Measurements from ENCODE around the gene CCL22. TPM values are rescaled to one million over a fixed set of nuclear protein-coding genes. Genes with fewer than 3 reads are reported as not detected.
"Not testable (repeated sequence)": the region's sequence is repeated elsewhere in the genome, so short reads cannot be mapped to it uniquely, and the experiment has no call there.

CCL22 gene
- total and polyA plus RNA-seq, 2 experiments from 2014 or later, result 0.19 TPM; not detected in 1

GRCh38 chr16:57374067-57374534 is 15.5 kb downstream of the CCL22 start (continued):
- TF ChIP-seq REST (IDR thresholded peaks at IDR 0.05; ENCODE audit: unreplicated experiment) (no peak), ZNF331 (CRISPR knock-in tag; IDR thresholded peaks at IDR 0.05; ENCODE audit: low read depth) (no peak), JUNB (IDR thresholded peaks at IDR 0.05; ENCODE audit: unreplicated experiment) (no peak), ZNF114 (CRISPR knock-in tag; IDR thresholded peaks at IDR 0.05) (no peak), NANOG (IDR thresholded peaks at IDR 0.05; ENCODE audit: borderline replicate concordance) (no peak)

DNA sequence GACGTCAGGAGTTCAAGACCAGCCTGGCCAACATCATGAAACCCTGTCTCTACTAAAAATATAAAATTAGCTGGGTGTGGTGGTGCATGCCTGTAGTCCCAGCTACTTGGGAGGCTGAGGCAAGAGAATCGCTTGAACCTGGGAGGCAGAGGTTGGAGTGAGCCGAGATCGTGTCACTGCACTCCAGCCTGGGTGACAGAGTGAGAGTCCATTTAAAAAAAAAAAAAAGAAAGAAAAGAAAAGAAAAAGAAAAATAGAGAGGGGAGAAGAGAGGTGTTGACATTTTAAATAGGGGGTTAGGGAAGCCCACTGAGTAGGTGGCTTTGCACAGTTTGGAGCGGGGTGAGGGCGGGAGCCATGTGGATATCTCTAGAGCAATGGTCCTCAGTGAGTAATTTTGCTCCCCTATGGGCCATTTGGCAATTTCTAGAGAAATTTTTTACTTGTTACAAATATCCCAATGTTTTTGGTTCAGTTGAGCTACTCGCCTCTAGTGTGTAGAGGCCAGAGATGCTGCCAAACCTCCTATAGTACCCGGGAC is 16.4 kb downstream of the CCL22 start:
- not testable (repeated sequence) for H3K4me3 Mint-ChIP-seq; H3K27ac Mint-ChIP-seq; H3K36me3 Mint-ChIP-seq (ENCODE audit: low read depth)

DNA sequence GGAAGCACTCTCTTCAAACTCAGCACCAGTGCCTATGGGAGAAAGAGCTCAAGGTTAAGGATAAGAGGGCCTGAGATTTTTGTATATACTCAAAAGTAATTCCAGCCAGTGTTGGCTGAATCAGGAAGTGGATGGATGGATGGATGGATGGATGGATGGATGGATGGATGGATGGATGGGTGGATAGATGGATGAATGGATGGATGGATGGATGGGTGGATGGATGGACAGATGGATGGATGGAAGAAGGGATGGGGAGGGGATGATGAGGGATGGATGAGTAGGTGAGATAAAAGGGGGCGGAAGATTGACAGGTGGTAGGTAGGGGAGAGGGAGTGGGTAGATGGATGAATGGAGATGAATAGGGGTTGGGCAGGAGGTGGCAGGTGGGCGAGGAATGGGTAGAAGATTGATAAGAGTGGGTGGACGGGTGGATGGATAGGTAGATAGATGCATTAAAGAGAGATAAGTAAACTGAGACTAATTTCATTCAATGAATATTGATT is 17.8 kb downstream of the CCL22 start:
- peaks cover 32% of the 10 kb centered on the region for H3K4me1 Mint-ChIP-seq
- DNase-seq (ENCODE audit: low spot score) (no peak), ATAC-seq (no peak)
- Histone ChIP-seq H3K9me2 (ENCODE audit: insufficient read depth) (peaks cover 3% of the 10 kb centered on the region; the same call in 1 of the 2 replicates), H3K4me3 (no peak overlapping the region), H2AFZ (no peak overlapping the region), H4K20me1 (replicated peaks; ENCODE audit: insufficient read depth) (no peaks in the 10 kb centered on the region), H3K27ac (ENCODE audit: low read depth) (no peak overlapping the region), H3K36me3 (ENCODE audit: insufficient read depth) (no peaks in the 10 kb centered on the region), H3K4me2 (no peak overlapping the region), H3K79me2 (replicated peaks; ENCODE audit: insufficient read depth) (no peaks in the 10 kb centered on the region), H3F3A (replicated peaks; ENCODE audit: low read depth) (no peaks in the 10 kb centered on the region), H3K27me3 (ENCODE audit: insufficient read depth) (no peaks in the 10 kb centered on the region), H3K4me1 (ENCODE audit: insufficient read depth) (peaks cover 18% of the 10 kb centered on the region)
- H3K4me3 Mint-ChIP-seq, result no peak overlapping the region
- H3K36me3 Mint-ChIP-seq (ENCODE audit: low read depth), result no peaks in the 10 kb centered on the region
- peaks cover 14% of the 10 kb centered on the region for H3K27me3 Mint-ChIP-seq (ENCODE audit: insufficient read depth, low read depth, poor library complexity)
- H3K9me3 Mint-ChIP-seq, result no peaks in the 10 kb centered on the region
- no peak overlapping the region for H3K27ac Mint-ChIP-seq
- TF ChIP-seq EZH2phosphoT487 (IDR thresholded peaks at IDR 0.05; ENCODE audit: unreplicated experiment) (no peak), ETS1 (IDR thresholded peaks at IDR 0.05) (no peak), STAT1 (IDR thresholded peaks at IDR 0.05; ENCODE audit: unreplicated experiment) (no peak), POLR2AphosphoS5 (IDR thresholded peaks at IDR 0.05; ENCODE audit: low read depth) (no peak)
- TF ChIP-seq, protein P1, sequence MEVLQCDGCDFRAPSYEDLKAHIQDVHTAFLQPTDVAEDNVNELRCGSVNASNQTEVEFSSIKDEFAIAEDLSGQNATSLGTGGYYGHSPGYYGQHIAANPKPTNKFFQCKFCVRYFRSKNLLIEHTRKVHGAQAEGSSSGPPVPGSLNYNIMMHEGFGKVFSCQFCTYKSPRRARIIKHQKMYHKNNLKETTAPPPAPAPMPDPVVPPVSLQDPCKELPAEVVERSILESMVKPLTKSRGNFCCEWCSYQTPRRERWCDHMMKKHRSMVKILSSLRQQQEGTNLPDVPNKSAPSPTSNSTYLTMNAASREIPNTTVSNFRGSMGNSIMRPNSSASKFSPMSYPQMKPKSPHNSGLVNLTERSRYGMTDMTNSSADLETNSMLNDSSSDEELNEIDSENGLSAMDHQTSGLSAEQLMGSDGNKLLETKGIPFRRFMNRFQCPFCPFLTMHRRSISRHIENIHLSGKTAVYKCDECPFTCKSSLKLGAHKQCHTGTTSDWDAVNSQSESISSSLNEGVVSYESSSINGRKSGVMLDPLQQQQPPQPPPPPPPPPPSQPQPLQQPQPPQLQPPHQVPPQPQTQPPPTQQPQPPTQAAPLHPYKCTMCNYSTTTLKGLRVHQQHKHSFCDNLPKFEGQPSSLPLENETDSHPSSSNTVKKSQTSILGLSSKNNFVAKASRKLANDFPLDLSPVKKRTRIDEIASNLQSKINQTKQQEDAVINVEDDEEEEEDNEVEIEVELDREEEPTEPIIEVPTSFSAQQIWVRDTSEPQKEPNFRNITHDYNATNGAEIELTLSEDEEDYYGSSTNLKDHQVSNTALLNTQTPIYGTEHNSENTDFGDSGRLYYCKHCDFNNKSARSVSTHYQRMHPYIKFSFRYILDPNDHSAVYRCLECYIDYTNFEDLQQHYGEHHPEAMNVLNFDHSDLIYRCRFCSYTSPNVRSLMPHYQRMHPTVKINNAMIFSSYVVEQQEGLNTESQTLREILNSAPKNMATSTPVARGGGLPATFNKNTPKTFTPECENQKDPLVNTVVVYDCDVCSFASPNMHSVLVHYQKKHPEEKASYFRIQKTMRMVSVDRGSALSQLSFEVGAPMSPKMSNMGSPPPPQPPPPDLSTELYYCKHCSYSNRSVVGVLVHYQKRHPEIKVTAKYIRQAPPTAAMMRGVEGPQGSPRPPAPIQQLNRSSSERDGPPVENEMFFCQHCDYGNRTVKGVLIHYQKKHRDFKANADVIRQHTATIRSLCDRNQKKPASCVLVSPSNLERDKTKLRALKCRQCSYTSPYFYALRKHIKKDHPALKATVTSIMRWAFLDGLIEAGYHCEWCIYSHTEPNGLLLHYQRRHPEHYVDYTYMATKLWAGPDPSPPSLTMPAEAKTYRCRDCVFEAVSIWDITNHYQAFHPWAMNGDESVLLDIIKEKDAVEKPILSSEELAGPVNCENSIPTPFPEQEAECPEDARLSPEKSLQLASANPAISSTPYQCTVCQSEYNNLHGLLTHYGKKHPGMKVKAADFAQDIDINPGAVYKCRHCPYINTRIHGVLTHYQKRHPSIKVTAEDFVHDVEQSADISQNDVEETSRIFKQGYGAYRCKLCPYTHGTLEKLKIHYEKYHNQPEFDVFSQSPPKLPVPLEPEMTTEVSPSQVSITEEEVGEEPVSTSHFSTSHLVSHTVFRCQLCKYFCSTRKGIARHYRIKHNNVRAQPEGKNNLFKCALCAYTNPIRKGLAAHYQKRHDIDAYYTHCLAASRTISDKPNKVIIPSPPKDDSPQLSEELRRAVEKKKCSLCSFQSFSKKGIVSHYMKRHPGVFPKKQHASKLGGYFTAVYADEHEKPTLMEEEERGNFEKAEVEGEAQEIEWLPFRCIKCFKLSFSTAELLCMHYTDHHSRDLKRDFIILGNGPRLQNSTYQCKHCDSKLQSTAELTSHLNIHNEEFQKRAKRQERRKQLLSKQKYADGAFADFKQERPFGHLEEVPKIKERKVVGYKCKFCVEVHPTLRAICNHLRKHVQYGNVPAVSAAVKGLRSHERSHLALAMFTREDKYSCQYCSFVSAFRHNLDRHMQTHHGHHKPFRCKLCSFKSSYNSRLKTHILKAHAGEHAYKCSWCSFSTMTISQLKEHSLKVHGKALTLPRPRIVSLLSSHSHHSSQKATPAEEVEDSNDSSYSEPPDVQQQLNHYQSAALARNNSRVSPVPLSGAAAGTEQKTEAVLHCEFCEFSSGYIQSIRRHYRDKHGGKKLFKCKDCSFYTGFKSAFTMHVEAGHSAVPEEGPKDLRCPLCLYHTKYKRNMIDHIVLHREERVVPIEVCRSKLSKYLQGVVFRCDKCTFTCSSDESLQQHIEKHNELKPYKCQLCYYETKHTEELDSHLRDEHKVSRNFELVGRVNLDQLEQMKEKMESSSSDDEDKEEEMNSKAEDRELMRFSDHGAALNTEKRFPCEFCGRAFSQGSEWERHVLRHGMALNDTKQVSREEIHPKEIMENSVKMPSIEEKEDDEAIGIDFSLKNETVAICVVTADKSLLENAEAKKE (CRISPR knock-in tag; IDR thresholded peaks at IDR 0.05), result no peak

More for the DNA sequence above, 16.4 kb downstream of the CCL22 start:
- H3K36me3 ChIP-seq (ENCODE audit: insufficient read depth); H3F3A ChIP-seq (replicated peaks; ENCODE audit: low read depth); H4K20me1 ChIP-seq (replicated peaks; ENCODE audit: insufficient read depth); H2AFZ ChIP-seq; H3K4me2 ChIP-seq; H3K27me3 ChIP-seq (ENCODE audit: insufficient read depth); H3K9me3 Mint-ChIP-seq; DNase-seq (ENCODE audit: low spot score); ATAC-seq; H3K9me2 ChIP-seq (ENCODE audit: insufficient read depth); H3K27ac ChIP-seq (ENCODE audit: low read depth); H3K4me3 ChIP-seq; H3K79me2 ChIP-seq (replicated peaks; ENCODE audit: insufficient read depth): not testable (repeated sequence)
- peaks cover 32% of the 10 kb centered on the region for H3K4me1 Mint-ChIP-seq
- peaks cover 14% of the 10 kb centered on the region for H3K27me3 Mint-ChIP-seq (ENCODE audit: insufficient read depth, low read depth, poor library complexity)
- peaks cover 18% of the 10 kb centered on the region for H3K4me1 ChIP-seq (ENCODE audit: insufficient read depth)

All from GM23338 (cell line).